Nephron progenitor cell (in vitro differentiated cells): ENCODE results near the gene SRD5A1.
A peak's percentile ranks its signal among the peaks of the same experiment; 100 is the strongest.

ENCODE experiments used
- DNase-seq: peaks from one replicate; pipeline ENCODE4 v3.0.0; 2021
- H3K27ac Mint-ChIP-seq: 2 replicates; pipeline ENCODE4 v1.8.0; 2021; ENCODE audit warnings: mild to moderate bottlenecking, moderate library complexity, mixed read lengths
- H3K27me3 Mint-ChIP-seq: 2 replicates; pipeline ENCODE4 v1.8.0; 2021; ENCODE audit warnings: mild to moderate bottlenecking, low read depth, mixed read lengths; ENCODE audit not compliant: poor library complexity
- H3K36me3 Mint-ChIP-seq: 2 replicates; pipeline ENCODE4 v1.8.0; 2021; ENCODE audit warnings: low read depth, mixed read lengths
- H3K4me1 Mint-ChIP-seq: 2 replicates; pipeline ENCODE4 v1.8.0; 2021; ENCODE audit warnings: mixed read lengths
- H3K4me3 Mint-ChIP-seq: 2 replicates; pipeline ENCODE4 v1.8.0; 2021; ENCODE audit warnings: mild to moderate bottlenecking, moderate library complexity, mixed read lengths
- H3K9me3 Mint-ChIP-seq: 2 replicates; pipeline ENCODE4 v1.8.0; 2021; ENCODE audit warnings: mild to moderate bottlenecking, moderate library complexity, mixed read lengths
- TF ChIP-seq, protein P1 (sequence below): fragments of 200-600 bp; sonication (generic); IDR thresholded peaks from 2 replicates; pipeline ENCODE4 v1.5.0; 2021; ENCODE audit warnings: antibody characterized with exemption

The SRD5A1 gene, protein sequence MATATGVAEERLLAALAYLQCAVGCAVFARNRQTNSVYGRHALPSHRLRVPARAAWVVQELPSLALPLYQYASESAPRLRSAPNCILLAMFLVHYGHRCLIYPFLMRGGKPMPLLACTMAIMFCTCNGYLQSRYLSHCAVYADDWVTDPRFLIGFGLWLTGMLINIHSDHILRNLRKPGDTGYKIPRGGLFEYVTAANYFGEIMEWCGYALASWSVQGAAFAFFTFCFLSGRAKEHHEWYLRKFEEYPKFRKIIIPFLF

DNA sequence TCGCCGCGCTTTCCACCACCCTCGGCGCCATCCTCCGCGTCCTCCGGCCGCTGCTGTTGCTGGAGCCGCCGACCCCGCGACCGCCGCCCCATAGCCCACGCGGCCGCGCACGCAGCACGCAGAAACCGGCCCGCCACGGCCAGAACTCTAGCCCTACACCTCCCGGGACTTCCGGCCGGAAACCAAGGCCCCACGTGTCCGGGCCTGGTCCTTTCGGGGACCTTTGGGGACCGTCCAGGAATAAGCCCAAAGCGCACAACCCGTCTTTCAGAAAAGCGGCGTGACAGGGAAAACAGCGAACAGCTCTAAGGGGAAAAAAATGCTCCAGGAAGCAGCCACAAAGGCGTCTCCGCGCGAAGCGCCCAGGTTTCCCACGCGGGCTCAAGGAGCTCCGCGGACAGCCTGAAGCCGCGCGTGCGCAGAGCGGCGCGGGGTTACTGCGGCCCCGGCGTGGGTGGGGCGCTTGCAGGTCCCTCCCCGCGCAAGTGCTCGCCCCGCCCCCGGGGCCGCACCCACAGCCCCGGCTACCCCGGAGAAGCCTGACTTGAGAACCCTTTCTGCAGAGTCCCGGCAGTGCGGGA lies at the start of gene SRD5A1, which contains the start of gene NSUN2:
Gene SRD5A1 (plus strand): TSS at position 553 of the 581 bp plus-strand sequence. CDS start 137 bp downstream, outside the sequence.
Gene NSUN2 (minus strand): TSS at position 157 of the 581 bp plus-strand sequence. CDS start 65 bp downstream, at position 92.
- Mint-ChIP-seq H3K27ac (peak within 1 kb of the TSS; percentile 100), H3K27me3 (peaks cover 3% of the 10 kb centered on the region), H3K4me3 (peak within 1 kb of the TSS; percentile 99), H3K36me3 (peaks cover 36% of the 10 kb centered on the region), H3K4me1 (peaks cover 39% of the 10 kb centered on the region), H3K9me3 (no peaks in the 10 kb centered on the region)
- peak; percentile 89 for DNase-seq
- TF ChIP-seq, protein P1, sequence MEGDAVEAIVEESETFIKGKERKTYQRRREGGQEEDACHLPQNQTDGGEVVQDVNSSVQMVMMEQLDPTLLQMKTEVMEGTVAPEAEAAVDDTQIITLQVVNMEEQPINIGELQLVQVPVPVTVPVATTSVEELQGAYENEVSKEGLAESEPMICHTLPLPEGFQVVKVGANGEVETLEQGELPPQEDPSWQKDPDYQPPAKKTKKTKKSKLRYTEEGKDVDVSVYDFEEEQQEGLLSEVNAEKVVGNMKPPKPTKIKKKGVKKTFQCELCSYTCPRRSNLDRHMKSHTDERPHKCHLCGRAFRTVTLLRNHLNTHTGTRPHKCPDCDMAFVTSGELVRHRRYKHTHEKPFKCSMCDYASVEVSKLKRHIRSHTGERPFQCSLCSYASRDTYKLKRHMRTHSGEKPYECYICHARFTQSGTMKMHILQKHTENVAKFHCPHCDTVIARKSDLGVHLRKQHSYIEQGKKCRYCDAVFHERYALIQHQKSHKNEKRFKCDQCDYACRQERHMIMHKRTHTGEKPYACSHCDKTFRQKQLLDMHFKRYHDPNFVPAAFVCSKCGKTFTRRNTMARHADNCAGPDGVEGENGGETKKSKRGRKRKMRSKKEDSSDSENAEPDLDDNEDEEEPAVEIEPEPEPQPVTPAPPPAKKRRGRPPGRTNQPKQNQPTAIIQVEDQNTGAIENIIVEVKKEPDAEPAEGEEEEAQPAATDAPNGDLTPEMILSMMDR, result no peak

DNA sequence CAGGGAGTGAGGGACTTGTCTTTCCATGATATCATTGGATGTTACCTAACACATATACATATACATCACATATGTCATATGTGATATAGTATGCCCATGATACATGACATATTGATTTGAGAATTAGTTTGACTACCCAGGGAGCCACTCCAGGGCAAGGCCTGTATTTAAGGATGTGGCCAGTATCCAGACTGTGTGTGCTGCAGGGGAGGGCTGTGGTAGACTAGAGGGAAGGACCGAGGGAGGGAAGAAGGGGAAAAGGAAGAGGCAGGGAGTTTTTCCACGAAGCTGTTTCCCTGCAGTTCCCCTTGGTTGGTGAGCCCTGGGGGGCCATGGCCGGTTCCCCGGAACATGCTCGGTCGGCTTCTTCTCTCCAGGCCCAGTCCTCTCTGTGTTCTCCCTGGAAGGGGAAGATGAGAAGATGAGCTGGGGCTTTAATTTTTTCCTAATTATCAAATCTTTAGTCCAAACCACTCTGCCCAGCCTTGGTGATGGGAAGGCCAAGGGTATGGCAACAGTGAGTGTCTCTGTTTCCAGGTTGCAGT lies 49.1 kb upstream of the SRD5A1 start:
- Mint-ChIP-seq H3K4me1 (peaks cover 21% of the 10 kb centered on the region), H3K27me3 (peaks cover 85% of the 10 kb centered on the region), H3K27ac (no peak overlapping the region), H3K9me3 (peaks cover under 1% of the 10 kb centered on the region), H3K4me3 (peak overlapping the region; percentile 73), H3K36me3 (no peaks in the 10 kb centered on the region)
- TF ChIP-seq, protein P1, result no peak
- no peak for DNase-seq

DNA sequence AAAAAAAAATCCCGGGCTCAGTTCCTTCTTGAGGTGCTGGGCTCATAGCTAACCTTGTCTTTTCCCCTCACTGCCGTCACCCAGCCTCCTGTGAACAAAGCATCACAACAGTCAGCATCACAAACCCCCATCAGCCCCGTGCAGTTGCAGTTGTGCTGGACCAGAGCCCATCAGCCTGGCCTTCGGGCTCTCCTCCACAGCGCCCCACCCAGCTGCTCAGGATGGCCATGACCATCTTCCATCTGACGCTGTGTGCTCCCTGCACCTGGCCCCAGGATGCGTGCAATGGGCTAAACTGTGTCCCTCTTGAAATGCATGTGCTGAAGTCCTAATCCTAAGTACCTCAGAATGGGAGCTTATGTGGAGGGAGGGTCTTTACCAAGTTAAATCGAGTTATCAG lies 48.5 kb upstream of the SRD5A1 start:
- H3K4me3 Mint-ChIP-seq, result no peak overlapping the region
- peaks cover 21% of the 10 kb centered on the region for H3K4me1 Mint-ChIP-seq
- H3K27ac Mint-ChIP-seq, result no peak overlapping the region
- TF ChIP-seq, protein P1, result no peak
- H3K36me3 Mint-ChIP-seq, result no peaks in the 10 kb centered on the region
- no peaks in the 10 kb centered on the region for H3K9me3 Mint-ChIP-seq
- no peak for DNase-seq
- H3K27me3 Mint-ChIP-seq, result peaks cover 85% of the 10 kb centered on the region

DNA sequence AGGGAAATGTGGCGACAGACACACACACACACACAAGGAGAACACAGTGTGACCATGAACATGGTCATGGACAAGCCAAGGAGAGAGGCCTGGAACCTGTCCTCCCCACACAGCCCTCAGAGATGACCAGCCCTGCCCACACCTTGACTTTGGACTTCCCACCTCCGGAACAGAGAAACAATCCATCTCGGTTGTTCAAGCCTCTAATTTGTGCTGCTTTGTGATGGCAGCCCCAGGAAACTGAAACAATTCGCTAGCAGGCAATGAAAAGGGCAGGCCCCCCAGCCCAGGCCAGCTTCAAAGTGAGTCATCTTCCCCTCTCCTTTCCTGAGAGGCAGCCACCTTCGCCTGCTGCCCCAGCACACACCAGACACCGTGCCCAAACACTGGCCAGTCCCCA lies 48.1 kb upstream of the SRD5A1 start:
- Mint-ChIP-seq H3K36me3 (no peaks in the 10 kb centered on the region), H3K27ac (no peak overlapping the region), H3K27me3 (peaks cover 80% of the 10 kb centered on the region), H3K9me3 (no peaks in the 10 kb centered on the region), H3K4me3 (no peak overlapping the region), H3K4me1 (peaks cover 21% of the 10 kb centered on the region)
- TF ChIP-seq, protein P1, result no peak
- DNase-seq, result no peak

DNA sequence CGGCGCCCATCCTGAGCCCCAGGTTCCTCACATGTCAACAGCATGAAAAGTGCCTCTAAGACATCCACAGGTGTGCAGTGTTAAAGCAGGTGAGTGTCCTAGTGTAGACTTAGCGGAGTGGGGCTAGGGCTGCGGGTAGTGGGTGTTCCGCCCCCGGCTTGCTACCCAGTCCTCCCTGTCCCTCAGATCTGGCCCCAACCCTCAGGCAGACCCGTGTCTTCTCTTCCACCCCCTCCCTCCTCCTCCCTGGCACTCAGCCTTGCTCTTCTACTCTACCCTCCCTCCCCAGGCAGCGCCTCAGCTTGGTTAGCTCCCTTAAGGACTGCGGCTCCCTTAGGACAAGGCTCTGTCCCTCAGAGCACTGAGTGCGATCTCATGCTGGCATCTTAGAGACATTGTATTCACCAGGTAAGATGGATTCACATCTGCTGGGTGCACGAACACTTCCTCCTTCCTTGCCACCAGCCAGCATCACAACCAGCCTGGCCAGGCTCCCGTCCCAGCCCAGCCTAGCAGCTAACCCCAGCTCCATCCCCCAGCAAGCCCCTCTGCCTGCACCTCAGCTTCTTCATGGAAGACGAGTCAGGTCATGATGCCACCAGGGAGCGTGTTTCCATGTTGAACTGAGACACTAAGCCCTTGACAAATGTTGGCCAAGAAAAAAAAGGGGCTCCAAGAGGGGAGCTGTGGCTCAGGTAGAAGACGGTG lies 47.1 kb upstream of the SRD5A1 start:
- H3K36me3 Mint-ChIP-seq, result no peaks in the 10 kb centered on the region
- TF ChIP-seq, protein P1, result no peak
- peaks cover 71% of the 10 kb centered on the region for H3K27me3 Mint-ChIP-seq
- no peak overlapping the region for H3K27ac Mint-ChIP-seq
- H3K4me1 Mint-ChIP-seq, result peaks cover 17% of the 10 kb centered on the region
- H3K9me3 Mint-ChIP-seq, result no peaks in the 10 kb centered on the region
- H3K4me3 Mint-ChIP-seq, result no peak overlapping the region
- no peak for DNase-seq
